Astrocyte (in vitro differentiated cells and primary cell): ENCODE measurements around the gene URB1. TPM values are rescaled to one million over a fixed set of nuclear protein-coding genes. Genes with fewer than 3 reads are reported as not detected.

ENCODE experiments used
- DNase-seq: peaks from one replicate; pipeline ENCODE4 v3.0.0-alpha.2; 2010; ENCODE audit warnings: low read depth
- FAIRE-seq: peaks from 2 replicates; lab custom pipeline; 2011; peaks lifted over from hg19 to GRCh38; lab: Jason Lieb, UNC
- H2AFZ ChIP-seq: 2 replicates; pipeline ENCODE4 v1.6.0; 2012; ENCODE audit warnings: low read depth, low read length, inconsistent platforms
- H3K27ac ChIP-seq: 2 replicates; pipeline ENCODE4 v1.5.1; 2011; ENCODE audit warnings: low read depth, low read length, inconsistent platforms
- H3K27me3 ChIP-seq: 2 replicates; pipeline ENCODE4 v1.6.0; 2011; ENCODE audit warnings: low read length, inconsistent platforms; ENCODE audit not compliant: insufficient read depth
- H3K36me3 ChIP-seq: 2 replicates; pipeline ENCODE4 v1.5.1; 2011; ENCODE audit warnings: low read length, inconsistent platforms; ENCODE audit not compliant: insufficient read depth
- H3K4me1 ChIP-seq: 2 replicates; pipeline ENCODE4 v1.5.1; 2011; ENCODE audit warnings: low read length, inconsistent platforms; ENCODE audit not compliant: insufficient read depth
- H3K4me2 ChIP-seq: 2 replicates; pipeline ENCODE4 v1.6.0; 2012; ENCODE audit warnings: low read length, inconsistent platforms
- H3K4me3 ChIP-seq: 2 replicates; pipeline ENCODE4 v1.5.1; 2011; ENCODE audit warnings: low read depth, mild to moderate bottlenecking, low read length, inconsistent platforms; ENCODE audit not compliant: insufficient read depth
- H3K79me2 ChIP-seq: 2 replicates; pipeline ENCODE4 v1.6.0; 2012; ENCODE audit warnings: mild to moderate bottlenecking, low read length, inconsistent platforms; ENCODE audit not compliant: insufficient read depth
- H3K9ac ChIP-seq: 2 replicates; pipeline ENCODE4 v1.6.0; 2012; ENCODE audit warnings: mild to moderate bottlenecking, low read length, inconsistent platforms
- H3K9me3 ChIP-seq: 2 replicates; pipeline ENCODE4 v1.5.1; 2012; ENCODE audit warnings: low read depth, mild to moderate bottlenecking, low read length, inconsistent platforms; ENCODE audit not compliant: insufficient read depth
- H4K20me1 ChIP-seq: 2 replicates; pipeline ENCODE4 v1.6.0; 2012; ENCODE audit warnings: low read length, inconsistent platforms; ENCODE audit not compliant: insufficient read depth
- H3K27ac Mint-ChIP-seq: one replicate; pipeline ENCODE4 v1.8.0; 2021; ENCODE audit warnings: mild to moderate bottlenecking, mixed read lengths; ENCODE audit not compliant: unreplicated experiment
- H3K27me3 Mint-ChIP-seq: one replicate; pipeline ENCODE4 v1.8.0; 2021; ENCODE audit warnings: low read depth, mixed read lengths; ENCODE audit not compliant: unreplicated experiment
- H3K36me3 Mint-ChIP-seq: one replicate; pipeline ENCODE4 v1.8.0; 2021; ENCODE audit warnings: low read depth, mixed read lengths; ENCODE audit not compliant: unreplicated experiment
- H3K4me1 Mint-ChIP-seq: one replicate; pipeline ENCODE4 v1.8.0; 2021; ENCODE audit warnings: low read depth, mixed read lengths; ENCODE audit not compliant: unreplicated experiment
- H3K4me3 Mint-ChIP-seq: one replicate; pipeline ENCODE4 v1.8.0; 2021; ENCODE audit warnings: mild to moderate bottlenecking, moderate library complexity, mixed read lengths; ENCODE audit not compliant: unreplicated experiment
- H3K9me3 Mint-ChIP-seq: one replicate; pipeline ENCODE4 v1.8.0; 2021; ENCODE audit warnings: mild to moderate bottlenecking, mixed read lengths; ENCODE audit not compliant: unreplicated experiment
- CTCF ChIP-seq: IDR thresholded peaks from 2 replicates; pipeline ENCODE4 v1.5.1; 2011; ENCODE audit warnings: low read depth, mild to moderate bottlenecking, inconsistent platforms, low read length, moderate library complexity; ENCODE audit not compliant: insufficient read depth
- EZH2 ChIP-seq: IDR thresholded peaks from 2 replicates; pipeline ENCODE4 v1.6.1; 2012; ENCODE audit warnings: mild to moderate bottlenecking, low read length, inconsistent platforms; ENCODE audit not compliant: insufficient read depth
- total RNA-seq: library from RNA; stranded (reverse); gene quantifications from 2 replicates; pipeline ENCODE4 v1.2.1, GENCODE V29; 2021

The URB1 gene
- total RNA-seq, 1 donor from 2014 or later, result 19.2 TPM

GRCh38 chr21:32350211-32350980 is 42.4 kb downstream of the URB1 start:
- no peak for FAIRE-seq
- peaks cover 43% of the 10 kb centered on the region for H3K36me3 Mint-ChIP-seq

GRCh38 chr21:32349333-32349944 is 43.4 kb downstream of the URB1 start:
- Histone ChIP-seq H3K9ac (no peak overlapping the region), H4K20me1 (peaks cover 35% of the 10 kb centered on the region), H3K4me1 (no peaks in the 10 kb centered on the region), H3K27ac (no peak overlapping the region), H3K79me2 (peaks cover 14% of the 10 kb centered on the region), H3K4me3 (no peak overlapping the region), H3K9me3 (peaks cover 3% of the 10 kb centered on the region), H3K4me2 (no peak overlapping the region), H3K27me3 (no peaks in the 10 kb centered on the region), H2AFZ (no peak overlapping the region), H3K36me3 (peaks cover 75% of the 10 kb centered on the region)
- H3K36me3 Mint-ChIP-seq, result peaks cover 50% of the 10 kb centered on the region
- H3K27ac Mint-ChIP-seq, result no peak overlapping the region
- H3K9me3 Mint-ChIP-seq, result peaks cover 4% of the 10 kb centered on the region
- FAIRE-seq (no peak), DNase-seq (no peak)
- H3K27me3 Mint-ChIP-seq, result no peaks in the 10 kb centered on the region
- no peak overlapping the region for H3K4me3 Mint-ChIP-seq
- TF ChIP-seq EZH2 (no peak), CTCF (no peak)
- peaks cover 3% of the 10 kb centered on the region for H3K4me1 Mint-ChIP-seq

More at GRCh38 chr21:32350211-32350980, 42.4 kb downstream of the URB1 start:
- Mint-ChIP-seq H3K27me3 (no peaks in the 10 kb centered on the region), H3K4me3 (no peak overlapping the region), H3K9me3 (no peaks in the 10 kb centered on the region), H3K4me1 (peaks cover 3% of the 10 kb centered on the region), H3K27ac (no peak overlapping the region)
- no peaks in the 10 kb centered on the region for H3K27me3 ChIP-seq
- no peak overlapping the region for H3K4me2 ChIP-seq
- H4K20me1 ChIP-seq, result peaks cover 34% of the 10 kb centered on the region
- TF ChIP-seq CTCF (no peak), EZH2 (no peak)
- no peak overlapping the region for H2AFZ ChIP-seq
- H3K4me3 ChIP-seq, result no peak overlapping the region
- H3K79me2 ChIP-seq, result peaks cover 11% of the 10 kb centered on the region
- no peaks in the 10 kb centered on the region for H3K9me3 ChIP-seq
- H3K36me3 ChIP-seq, result peaks cover 75% of the 10 kb centered on the region
- no peaks in the 10 kb centered on the region for H3K4me1 ChIP-seq
- H3K9ac ChIP-seq, result no peak overlapping the region
- no peak overlapping the region for H3K27ac ChIP-seq
- no peak for DNase-seq
